ENCODE results near the gene CDC123. TPM values are rescaled to one million over a fixed set of nuclear protein-coding genes. Genes with fewer than 3 reads are reported as not detected.

The CDC123 gene
- total RNA-seq, 1 donor from 2014 or later, result 72.8 TPM

Other genes starting within 250 kb of the CDC123 start
- 24.7 TPM for gene UPF2, start 153.4 kb upstream of the CDC123 start, total RNA-seq
- 19.5 TPM for gene DHTKD1, start 127.2 kb upstream of the CDC123 start, total RNA-seq
- 10.7 TPM for gene SEC61A2, start 66.5 kb upstream of the CDC123 start, total RNA-seq
- gene NUDT5, start 297 bp upstream of the CDC123 start, total RNA-seq, result 24.0 TPM
- gene CAMK1D, start 153.4 kb downstream of the CDC123 start, total RNA-seq, result 14.0 TPM